ENCODE measurements around the gene SST.

Gene SST

GRCh38 chr3:187669675-187670504 is at the start of gene SST:
Gene SST (minus strand): TSS chr3:187670394. CDS start chr3:187670291, 103 bp downstream.
- in situ Hi-C loops (cut with HindIII; ENCODE audit: low sequenced_read_pairs) = loop anchor here (10.0 kb wide), 1 partner anchor 355 kb away; no protein-coding TSS in a partner anchor
- peak; percentile 56 for DNase-seq (ENCODE audit: low read depth, low spot score)
- no peak for TF ChIP-seq CTCF (IDR thresholded peaks at IDR 0.05; ENCODE audit: low read depth, low read length)
- no peak within 1 kb of the TSS for H3K4me3 ChIP-seq (ENCODE audit: low read depth, low read length)

- DNase-seq (ENCODE audit: low read depth, low spot score) = no peak
- in situ Hi-C loops (cut with HindIII; ENCODE audit: low sequenced_read_pairs) = no loop called here
- no peak for TF ChIP-seq CTCF (IDR thresholded peaks at IDR 0.05; ENCODE audit: low read depth, low read length)
- no peak overlapping the region for H3K4me3 ChIP-seq (ENCODE audit: low read depth, low read length)
Measured at GRCh38 chr3:187719628-187720336, 49.6 kb upstream of the SST start.

GRCh38 chr3:187718802-187719201 is 48.6 kb upstream of the SST start:
- H3K4me3 ChIP-seq (ENCODE audit: low read depth, low read length) = no peak overlapping the region
- DNase-seq (ENCODE audit: low read depth, low spot score) = no peak
- in situ Hi-C loops (cut with HindIII; ENCODE audit: low sequenced_read_pairs) = no loop called here
- no peak for TF ChIP-seq CTCF (IDR thresholded peaks at IDR 0.05; ENCODE audit: low read depth, low read length)

- DNase-seq (ENCODE audit: low read depth, low spot score) = no peak
- no peak for TF ChIP-seq CTCF (IDR thresholded peaks at IDR 0.05; ENCODE audit: low read depth, low read length)
- H3K4me3 ChIP-seq (ENCODE audit: low read depth, low read length) = no peak overlapping the region
- in situ Hi-C loops (cut with HindIII; ENCODE audit: low sequenced_read_pairs) = no loop called here
Measured at GRCh38 chr3:187717572-187717971, 47.4 kb upstream of the SST start.

GRCh38 chr3:187714404-187714979 is 44.3 kb upstream of the SST start:
- peak; percentile 71 for DNase-seq (ENCODE audit: low read depth, low spot score)
- H3K4me3 ChIP-seq (ENCODE audit: low read depth, low read length) = no peak overlapping the region
- peak; percentile 91 for TF ChIP-seq CTCF (IDR thresholded peaks at IDR 0.05; ENCODE audit: low read depth, low read length)
- in situ Hi-C loops (cut with HindIII; ENCODE audit: low sequenced_read_pairs) = no loop called here

GRCh38 chr3:187713504-187713903 is 43.3 kb upstream of the SST start:
- in situ Hi-C loops (cut with HindIII; ENCODE audit: low sequenced_read_pairs) = no loop called here
- H3K4me3 ChIP-seq (ENCODE audit: low read depth, low read length) = no peak overlapping the region
- DNase-seq (ENCODE audit: low read depth, low spot score) = no peak
- no peak for TF ChIP-seq CTCF (IDR thresholded peaks at IDR 0.05; ENCODE audit: low read depth, low read length)
